Lower lobe of right lung (tissue), 2 donors: ENCODE measurements around the gene THRB. TPM values are rescaled to one million over a fixed set of nuclear protein-coding genes. Genes with fewer than 3 reads are reported as not detected.

Experiments used
- ATAC-seq, 2 donors: fragments of 200-7000 bp; cut with Tn5 transposase; one replicate each; pipeline ENCODE4 v1.9.1; 2020 to 2022; ENCODE audit warnings: mild to moderate bottlenecking in 2 of 2, moderate library complexity in 2 of 2
- DNase-seq: peaks from one replicate; pipeline ENCODE4 v3.0.0-alpha.2; 2020
- H3K27ac ChIP-seq: fragments of 200-600 bp; one replicate; pipeline ENCODE4 v1.8.0; 2022
- H3K27me3 ChIP-seq: fragments of 200-600 bp; one replicate; pipeline ENCODE4 v1.8.0; 2022; ENCODE audit warnings: low read depth
- H3K36me3 ChIP-seq: fragments of 200-600 bp; one replicate; pipeline ENCODE4 v1.8.0; 2022; ENCODE audit warnings: mild to moderate bottlenecking
- H3K4me1 ChIP-seq: fragments of 200-600 bp; one replicate; pipeline ENCODE4 v1.8.0; 2022
- H3K4me3 ChIP-seq: fragments of 200-600 bp; one replicate; pipeline ENCODE4 v1.8.0; 2022; ENCODE audit warnings: mild to moderate bottlenecking
- H3K9me3 ChIP-seq: fragments of 200-600 bp; one replicate; pipeline ENCODE4 v1.8.0; 2022
- intact Hi-C: fragments of 100-400 bp; cut with DNase I; formaldehyde crosslinking; loops from one replicate; pipeline ENCODE4 v1.11.0; 2022
- total RNA-seq: library from RNA; stranded (reverse); fragmentation: NEBNext Ultra II Directional; extraction: Animal tissue kit (Norgen Biotek cat#: 25700); gene quantifications from one replicate; pipeline ENCODE4 v1.2.1, GENCODE V29; 2021
- TF ChIP-seq, protein P1 (sequence below): fragments of 200-600 bp; IDR thresholded peaks from one replicate; pipeline ENCODE4 v1.8.0; 2022; ENCODE audit warnings: antibody characterized with exemption, mild to moderate bottlenecking
- donor health status: DM: no; HTN: yes; CAD: no; lungs with severe emphysema.

The THRB gene
- total RNA-seq, 1 donor from 2014 or later = 14.6 TPM

DNA sequence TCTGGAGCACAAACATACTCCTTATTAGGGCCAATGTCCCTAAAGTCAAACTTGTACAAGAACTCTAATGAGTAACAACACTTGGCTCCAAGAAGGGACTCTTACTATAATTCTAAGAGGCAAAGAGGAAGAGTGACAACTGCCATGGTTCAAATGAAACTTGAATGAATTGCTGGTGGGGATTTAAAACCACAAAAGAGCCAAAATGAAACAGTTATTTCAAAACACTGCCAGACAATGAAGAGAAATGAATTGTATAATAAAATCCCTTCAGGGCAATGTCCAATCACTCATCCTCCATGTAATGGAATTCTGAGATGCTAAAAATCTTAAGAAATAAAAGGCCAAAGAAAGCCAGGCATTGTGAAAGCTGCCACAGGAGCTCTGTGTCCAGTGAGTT lies 14.2 kb downstream of the THRB start:
- Histone ChIP-seq H3K36me3 (no peaks in the 10 kb centered on the region), H3K27ac (no peak overlapping the region), H3K4me3 (no peak overlapping the region), H3K9me3 (no peaks in the 10 kb centered on the region), H3K4me1 (no peaks in the 10 kb centered on the region), H3K27me3 (no peaks in the 10 kb centered on the region)
- TF ChIP-seq, protein P1, sequence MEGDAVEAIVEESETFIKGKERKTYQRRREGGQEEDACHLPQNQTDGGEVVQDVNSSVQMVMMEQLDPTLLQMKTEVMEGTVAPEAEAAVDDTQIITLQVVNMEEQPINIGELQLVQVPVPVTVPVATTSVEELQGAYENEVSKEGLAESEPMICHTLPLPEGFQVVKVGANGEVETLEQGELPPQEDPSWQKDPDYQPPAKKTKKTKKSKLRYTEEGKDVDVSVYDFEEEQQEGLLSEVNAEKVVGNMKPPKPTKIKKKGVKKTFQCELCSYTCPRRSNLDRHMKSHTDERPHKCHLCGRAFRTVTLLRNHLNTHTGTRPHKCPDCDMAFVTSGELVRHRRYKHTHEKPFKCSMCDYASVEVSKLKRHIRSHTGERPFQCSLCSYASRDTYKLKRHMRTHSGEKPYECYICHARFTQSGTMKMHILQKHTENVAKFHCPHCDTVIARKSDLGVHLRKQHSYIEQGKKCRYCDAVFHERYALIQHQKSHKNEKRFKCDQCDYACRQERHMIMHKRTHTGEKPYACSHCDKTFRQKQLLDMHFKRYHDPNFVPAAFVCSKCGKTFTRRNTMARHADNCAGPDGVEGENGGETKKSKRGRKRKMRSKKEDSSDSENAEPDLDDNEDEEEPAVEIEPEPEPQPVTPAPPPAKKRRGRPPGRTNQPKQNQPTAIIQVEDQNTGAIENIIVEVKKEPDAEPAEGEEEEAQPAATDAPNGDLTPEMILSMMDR = no peak
- no peak for ATAC-seq
- no peak for DNase-seq
- intact Hi-C loops = no loop called here

DNA sequence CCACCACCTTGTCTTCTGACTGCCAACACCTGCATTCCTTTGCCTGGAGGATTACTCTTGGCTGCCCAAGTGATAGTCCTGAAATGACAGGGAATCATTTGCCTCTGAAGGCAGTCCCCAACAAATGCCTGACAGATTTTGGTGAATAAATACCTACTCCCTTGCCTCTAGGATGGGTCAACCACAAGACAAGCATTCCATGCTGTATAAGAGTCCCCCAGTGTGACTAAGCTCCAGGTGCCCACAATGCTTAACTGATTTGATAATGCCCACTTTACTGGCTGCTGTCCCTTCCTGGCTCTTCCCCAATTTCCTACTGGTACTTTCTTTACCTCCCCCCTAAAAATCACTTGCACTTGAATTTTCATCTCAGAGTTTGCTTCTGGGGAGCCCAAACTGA lies 14.8 kb downstream of the THRB start:
- Histone ChIP-seq H3K27ac (no peak overlapping the region), H3K9me3 (no peaks in the 10 kb centered on the region), H3K4me1 (no peaks in the 10 kb centered on the region), H3K27me3 (no peaks in the 10 kb centered on the region), H3K36me3 (no peaks in the 10 kb centered on the region), H3K4me3 (no peak overlapping the region)
- DNase-seq (no peak), ATAC-seq (no peak)
- intact Hi-C loops = no loop called here
- TF ChIP-seq, protein P1 = no peak

DNA sequence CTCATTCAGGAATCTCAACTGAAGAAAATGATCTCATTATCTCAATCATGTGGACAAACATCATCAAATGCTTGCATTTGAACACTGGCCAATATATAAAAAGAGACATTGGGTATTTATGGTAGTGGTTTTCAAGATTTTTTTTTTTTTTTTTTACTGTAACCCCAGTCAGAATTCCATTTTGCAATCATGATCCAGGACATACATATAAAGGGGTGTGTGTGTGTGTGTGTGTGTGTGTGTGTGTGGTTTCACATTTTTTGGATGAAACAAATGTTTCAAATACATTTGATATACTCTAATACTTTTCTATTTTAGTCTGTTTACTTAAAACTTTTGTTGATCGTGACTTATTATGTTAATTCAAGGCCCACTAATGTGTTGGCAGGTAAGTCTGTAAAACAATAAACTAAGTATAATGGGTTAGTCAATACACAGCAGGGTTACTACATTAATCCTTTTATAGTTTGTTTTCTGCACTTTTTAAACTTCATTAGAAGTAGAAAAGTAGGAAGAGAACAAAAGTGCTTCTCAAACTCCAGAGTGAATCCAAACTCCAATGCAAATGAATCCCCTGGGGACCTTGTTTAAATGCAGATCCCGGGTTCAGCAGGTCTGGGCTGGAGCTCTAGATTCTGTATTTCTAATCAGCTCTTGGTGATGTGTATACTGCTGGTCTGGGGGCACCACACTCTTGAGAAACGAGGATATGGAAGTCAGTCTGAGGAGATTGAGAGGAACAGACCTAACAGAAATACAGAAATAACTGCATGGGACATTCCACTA lies 17.6 kb downstream of the THRB start:
- H3K36me3 ChIP-seq = no peaks in the 10 kb centered on the region
- H3K27ac ChIP-seq = no peak overlapping the region
- H3K4me3 ChIP-seq = no peak overlapping the region
- DNase-seq = no peak
- ATAC-seq = no peak
- H3K27me3 ChIP-seq = no peaks in the 10 kb centered on the region
- H3K9me3 ChIP-seq = no peaks in the 10 kb centered on the region
- TF ChIP-seq, protein P1 = no peak
- no peaks in the 10 kb centered on the region for H3K4me1 ChIP-seq
- intact Hi-C loops = no loop called here

DNA sequence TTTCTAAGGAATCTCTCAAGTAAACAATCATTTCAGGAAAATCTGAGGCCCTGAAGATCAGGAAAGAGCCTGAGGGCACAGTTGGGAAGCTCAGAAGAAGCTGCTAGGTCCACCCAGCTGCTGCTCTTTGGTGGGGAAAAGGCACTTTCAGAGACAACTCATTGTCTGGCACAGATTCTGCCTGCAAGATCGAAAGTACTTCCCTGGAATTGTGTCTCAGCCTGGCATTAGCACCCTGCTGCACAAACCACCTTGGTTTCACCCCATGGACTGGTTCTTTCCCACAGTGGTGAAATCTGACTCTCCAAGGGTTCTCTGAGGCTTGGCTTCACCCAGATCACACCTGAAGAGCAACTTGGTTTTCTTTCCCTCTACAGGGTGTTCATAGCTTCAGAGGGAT lies 18.7 kb downstream of the THRB start:
- no peaks in the 10 kb centered on the region for H3K27me3 ChIP-seq
- no peak for DNase-seq
- no peak for ATAC-seq
- H3K27ac ChIP-seq = no peak overlapping the region
- H3K4me3 ChIP-seq = no peak overlapping the region
- TF ChIP-seq, protein P1 = no peak
- intact Hi-C loops = no loop called here
- no peaks in the 10 kb centered on the region for H3K4me1 ChIP-seq
- H3K36me3 ChIP-seq = no peaks in the 10 kb centered on the region
- H3K9me3 ChIP-seq = no peaks in the 10 kb centered on the region

DNA sequence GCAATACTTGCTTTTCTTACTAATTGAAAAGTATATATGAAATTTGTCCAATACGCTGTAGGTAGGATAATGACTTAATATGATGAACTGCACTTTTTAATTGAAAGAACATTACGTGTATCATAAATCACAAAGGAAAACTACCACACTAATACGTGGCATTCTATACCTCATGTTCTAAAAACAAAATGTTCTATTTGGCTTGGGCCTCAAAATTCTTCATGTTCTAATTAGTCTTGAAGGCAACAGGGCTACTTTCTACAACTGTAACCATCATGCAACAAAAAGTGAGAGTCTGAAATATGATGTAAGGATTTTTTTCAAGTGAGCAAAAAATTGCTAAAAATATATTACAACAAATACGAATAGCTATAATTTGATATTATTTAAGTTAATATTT lies 19.8 kb downstream of the THRB start:
- no peak for ATAC-seq
- no peaks in the 10 kb centered on the region for H3K36me3 ChIP-seq
- DNase-seq = no peak
- no peaks in the 10 kb centered on the region for H3K27me3 ChIP-seq
- TF ChIP-seq, protein P1 = no peak
- no peak overlapping the region for H3K4me3 ChIP-seq
- no peaks in the 10 kb centered on the region for H3K4me1 ChIP-seq
- intact Hi-C loops = no loop called here
- no peak overlapping the region for H3K27ac ChIP-seq
- H3K9me3 ChIP-seq = no peaks in the 10 kb centered on the region
